GF-D8 (cell line): ENCODE measurements around the gene IQCK.
"Not testable (repeated sequence)": the region's sequence is repeated elsewhere in the genome, so short reads cannot be mapped to it uniquely, and the experiment has no call there.

Source experiments
- DNase-seq: peaks from one replicate; lab custom pipeline; 2025; lab: John Stamatoyannopoulos, UW

Gene IQCK

GRCh38 chr16:19699472-19699871 is 18.6 kb upstream of the IQCK start:
- no peak for DNase-seq

- no peak for DNase-seq
Observed at GRCh38 chr16:19700319-19700781, 17.7 kb upstream of the IQCK start.

- no peak for DNase-seq
Observed at GRCh38 chr16:19701091-19701490, 17.0 kb upstream of the IQCK start.

- no peak for DNase-seq
Observed at GRCh38 chr16:19703172-19703889, 14.7 kb upstream of the IQCK start.

- DNase-seq = no peak
Observed at GRCh38 chr16:19704321-19705145, 13.5 kb upstream of the IQCK start.

GRCh38 chr16:19705146-19705501 is 12.9 kb upstream of the IQCK start:
- DNase-seq = no peak

- DNase-seq = no peak
Observed at GRCh38 chr16:19705843-19706242, 12.2 kb upstream of the IQCK start.

- no peak for DNase-seq
Observed at GRCh38 chr16:19706846-19707245, 11.2 kb upstream of the IQCK start.

GRCh38 chr16:19707569-19708295 is 10.3 kb upstream of the IQCK start:
- DNase-seq = no peak

- DNase-seq = no peak
Observed at GRCh38 chr16:19708296-19709205, 9.5 kb upstream of the IQCK start.

GRCh38 chr16:19709381-19710136 is 8.5 kb upstream of the IQCK start:
- no peak for DNase-seq

- no peak for DNase-seq
Observed at GRCh38 chr16:19710191-19710908, 7.7 kb upstream of the IQCK start.

GRCh38 chr16:19710991-19711545 is 7.0 kb upstream of the IQCK start:
- no peak for DNase-seq

GRCh38 chr16:19711643-19712042 is 6.4 kb upstream of the IQCK start:
- DNase-seq = no peak

- no peak for DNase-seq
Observed at GRCh38 chr16:19712418-19713058, 5.5 kb upstream of the IQCK start.

- DNase-seq = no peak
Observed at GRCh38 chr16:19713697-19714096, 4.4 kb upstream of the IQCK start.

- no peak for DNase-seq
Observed at GRCh38 chr16:19715566-19715965, 2.5 kb upstream of the IQCK start.

GRCh38 chr16:19716183-19716582 is 1.9 kb upstream of the IQCK start:
- no peak for DNase-seq

GRCh38 chr16:19716728-19717127 is 1.3 kb upstream of the IQCK start:
- DNase-seq = not testable (repeated sequence)
